GM23248 (cell line): Measurements from ENCODE around the gene CBY2. TPM values are rescaled to one million over a fixed set of nuclear protein-coding genes. Genes with fewer than 3 reads are reported as not detected.
A peak's percentile ranks its signal among the peaks of the same experiment; 100 is the strongest.

Experiments used
- DNase-seq: peaks from one replicate; pipeline ENCODE4 v3.0.0-alpha.2; 2015
- H2AFZ ChIP-seq: fragments of 200-600 bp; sonication (generic); 2 replicates; pipeline ENCODE4 v1.6.1; 2016; ENCODE audit warnings: antibody characterized with exemption
- H3F3A ChIP-seq: fragments of 200-600 bp; sonication (generic); 2 replicates; pipeline ENCODE4 v1.6.1; 2016; ENCODE audit warnings: mild to moderate bottlenecking, antibody characterized with exemption, mixed run types; ENCODE audit not compliant: insufficient read depth
- H3K27ac ChIP-seq: fragments of 200-600 bp; sonication (generic); 2 replicates; pipeline ENCODE4 v1.5.1; 2016; ENCODE audit warnings: mild to moderate bottlenecking
- H3K27me3 ChIP-seq: fragments of 200-600 bp; sonication (generic); replicated peaks from 2 replicates; pipeline ENCODE4 v1.6.1; 2016; ENCODE audit warnings: mild to moderate bottlenecking; ENCODE audit not compliant: insufficient read depth
- H3K36me3 ChIP-seq: fragments of 200-600 bp; sonication (generic); 2 replicates; pipeline ENCODE4 v1.6.1; 2016; ENCODE audit warnings: low read depth, mild to moderate bottlenecking
- H3K4me1 ChIP-seq: fragments of 200-600 bp; sonication (generic); 2 replicates; pipeline ENCODE4 v1.6.1; 2016; ENCODE audit warnings: mild to moderate bottlenecking; ENCODE audit not compliant: insufficient read depth
- H3K4me2 ChIP-seq: fragments of 200-600 bp; sonication (generic); one replicate; pipeline ENCODE4 v1.6.1; 2016; ENCODE audit warnings: mild to moderate bottlenecking; ENCODE audit not compliant: unreplicated experiment
- H3K4me3 ChIP-seq: fragments of 200-600 bp; sonication (generic); 2 replicates; pipeline ENCODE4 v1.5.1; 2016; ENCODE audit warnings: mild to moderate bottlenecking
- H3K79me2 ChIP-seq: fragments of 200-600 bp; sonication (generic); 2 replicates; pipeline ENCODE4 v1.6.1; 2016; ENCODE audit warnings: mild to moderate bottlenecking; ENCODE audit not compliant: insufficient read depth
- H3K9ac ChIP-seq: fragments of 200-600 bp; sonication (generic); 2 replicates; pipeline ENCODE4 v1.6.1; 2016; ENCODE audit warnings: mild to moderate bottlenecking
- H3K9me2 ChIP-seq: fragments of 200-600 bp; sonication (generic); 2 replicates; pipeline ENCODE4 v1.6.1; 2016; ENCODE audit warnings: mixed run types, mild to moderate bottlenecking, moderate library complexity; ENCODE audit not compliant: insufficient read depth
- H3K9me3 ChIP-seq: fragments of 200-600 bp; sonication (generic); one replicate; pipeline ENCODE4 v1.6.1; 2017; ENCODE audit warnings: low read depth
- H4K20me1 ChIP-seq: fragments of 200-600 bp; sonication (generic); 2 replicates; pipeline ENCODE4 v1.6.0; 2016; ENCODE audit not compliant: insufficient read depth
- EZH2 ChIP-seq: fragments of 200-600 bp; sonication (generic); IDR thresholded peaks from 2 replicates; pipeline ENCODE4 v1.6.1; 2018; ENCODE audit warnings: antibody characterized with exemption, mild to moderate bottlenecking; ENCODE audit not compliant: insufficient read depth, poor library complexity, severe bottlenecking
- EZH2phosphoT487 ChIP-seq: fragments of 200-600 bp; sonication (generic); IDR thresholded peaks from 2 replicates; pipeline ENCODE4 v1.6.1; 2018; ENCODE audit warnings: antibody characterized with exemption, moderate library complexity, mild to moderate bottlenecking, low read depth; ENCODE audit not compliant: insufficient read depth
- WGBS, 2 experiments: methylation state at CpG; one replicate each; pipeline ENCODE4 v1.1.6; 2015 to 2017; ENCODE audit warnings: low lambda C conversion rate in 2 of 2, low coverage in 1 of 2; ENCODE audit errors: missing lambda C conversion rate in 2 of 2; 5-methylcytosine and 5-hydroxymethylcytosine counted together
- in situ Hi-C: fragments of 300-500 bp; cut with MboI; formaldehyde crosslinking; loops from 2 replicates; pipeline ENCODE4 v1.15.0; 2020
- polyA plus RNA-seq: library from polyadenylated mRNA; unstranded; fragments of >200 nt; fragmentation: Nextera tagmentation; extraction: Ambion mirVana; gene quantifications from 2 replicates; pipeline ENCODE4 v1.2.1, GENCODE V29; 2016
- total RNA-seq: library from RNA; depleted of rRNA; stranded (reverse); fragments of >200 nt; shearing (Covaris generic); gene quantifications from 2 replicates; pipeline ENCODE4 v1.2.3, GENCODE V29; 2014

Gene CBY2
- total and polyA plus RNA-seq, 2 experiments from 2014 or later: not detected

GRCh38 chr13:45690636-45691035 is 11.5 kb upstream of the CBY2 start:
- H2AFZ ChIP-seq: no peak overlapping the region
- no peak overlapping the region for H3K4me3 ChIP-seq
- no peak for DNase-seq
- H3K4me2 ChIP-seq: no peak overlapping the region
- no peaks in the 10 kb centered on the region for H3K9me2 ChIP-seq
- peaks cover 25% of the 10 kb centered on the region for H3K27me3 ChIP-seq
- in situ Hi-C loops: no loop called here
- H3K36me3 ChIP-seq: no peaks in the 10 kb centered on the region
- no peaks in the 10 kb centered on the region for H3K9me3 ChIP-seq
- no peak overlapping the region for H3K27ac ChIP-seq
- H3F3A ChIP-seq: no peaks in the 10 kb centered on the region
- 34 to 38% methylated on average over 2 of the region's 2 CpGs for whole genome bisulfite sequencing, 2 experiments
- TF ChIP-seq EZH2: no peak
- TF ChIP-seq EZH2phosphoT487: no peak
- H3K79me2 ChIP-seq: no peaks in the 10 kb centered on the region
- no peak overlapping the region for H3K9ac ChIP-seq
- 0 out of 2 replicates have a peak, but pooled peaks cover 5% of the 10 kb centered on the region for H3K4me1 ChIP-seq
- H4K20me1 ChIP-seq: no peaks in the 10 kb centered on the region

GRCh38 chr13:45691251-45691650 is 10.9 kb upstream of the CBY2 start:
- no peak overlapping the region for H3K27ac ChIP-seq
- 0 out of 2 replicates have a peak, but pooled peaks cover 7% of the 10 kb centered on the region for H3K4me1 ChIP-seq
- TF ChIP-seq EZH2phosphoT487: no peak
- TF ChIP-seq EZH2: no peak
- H3F3A ChIP-seq: no peaks in the 10 kb centered on the region
- H3K27me3 ChIP-seq: peaks cover 25% of the 10 kb centered on the region
- H3K36me3 ChIP-seq: no peaks in the 10 kb centered on the region
- no peak overlapping the region for H3K4me3 ChIP-seq
- in situ Hi-C loops: no loop called here
- no peak overlapping the region for H3K9ac ChIP-seq
- DNase-seq: no peak
- H3K9me2 ChIP-seq: no peaks in the 10 kb centered on the region
- H3K4me2 ChIP-seq: no peak overlapping the region
- H3K9me3 ChIP-seq: no peaks in the 10 kb centered on the region
- WGBS, 2 experiments: 65 to 73% methylated on average over 4 of the region's 4 CpGs
- H2AFZ ChIP-seq: no peak overlapping the region
- H3K79me2 ChIP-seq: no peaks in the 10 kb centered on the region
- H4K20me1 ChIP-seq: no peaks in the 10 kb centered on the region

GRCh38 chr13:45691667-45692066 is 10.5 kb upstream of the CBY2 start:
- Histone ChIP-seq H2AFZ (no peak overlapping the region), H3K9me3 (no peaks in the 10 kb centered on the region), H3K4me2 (no peak overlapping the region), H3K4me3 (no peak overlapping the region), H4K20me1 (no peaks in the 10 kb centered on the region), H3K27me3 (peaks cover 25% of the 10 kb centered on the region), H3K9ac (no peak overlapping the region), H3F3A (no peaks in the 10 kb centered on the region), H3K79me2 (no peaks in the 10 kb centered on the region), H3K9me2 (no peaks in the 10 kb centered on the region), H3K4me1 (peaks cover 11% of the 10 kb centered on the region; the same call in 1 of the 2 replicates), H3K27ac (no peak overlapping the region), H3K36me3 (no peaks in the 10 kb centered on the region)
- in situ Hi-C loops: no loop called here
- DNase-seq: no peak
- WGBS, 2 experiments: 2 to 9% methylated on average over 1 of the region's 1 CpG
- no peak for TF ChIP-seq EZH2phosphoT487
- TF ChIP-seq EZH2: no peak

GRCh38 chr13:45695198-45695730 is 6.9 kb upstream of the CBY2 start:
- H3K4me2 ChIP-seq: peak overlapping the region; percentile 17
- H3K9me3 ChIP-seq: no peaks in the 10 kb centered on the region
- 24 to 27% methylated on average over 5 of the region's 5 CpGs for WGBS, 2 experiments
- in situ Hi-C loops: no loop called here
- H3K27ac ChIP-seq: no peak overlapping the region
- no peak overlapping the region for H2AFZ ChIP-seq
- no peaks in the 10 kb centered on the region for H3K36me3 ChIP-seq
- peaks cover 17% of the 10 kb centered on the region for H3K27me3 ChIP-seq
- H3K9ac ChIP-seq: no peak overlapping the region
- TF ChIP-seq EZH2phosphoT487 (no peak), EZH2 (no peak)
- H3K4me3 ChIP-seq: no peak overlapping the region
- no peaks in the 10 kb centered on the region for H4K20me1 ChIP-seq
- peak; percentile 38 for DNase-seq
- H3K9me2 ChIP-seq: no peaks in the 10 kb centered on the region
- H3K79me2 ChIP-seq: no peaks in the 10 kb centered on the region
- peaks cover 15% of the 10 kb centered on the region; the same call in 1 of the 2 replicates for H3K4me1 ChIP-seq
- no peaks in the 10 kb centered on the region for H3F3A ChIP-seq
